Bone marrow (tissue), 2 donors: ENCODE data around the gene TNKS1BP1.
"Not testable (repeated sequence)": the region's sequence is repeated elsewhere in the genome, so short reads cannot be mapped to it uniquely, and the experiment has no call there.

ENCODE experiments used
- DNase-seq, 2 donors: peaks; one replicate each; lab custom pipeline; 2025; lab: John Stamatoyannopoulos, UW

Gene TNKS1BP1

GRCh38 chr11:57290288-57290687, 34.5 kb downstream of the TNKS1BP1 start:
- no peak for DNase-seq

GRCh38 chr11:57288771-57289579, 35.8 kb downstream of the TNKS1BP1 start:
- no peak for DNase-seq

GRCh38 chr11:57287884-57288283, 36.9 kb downstream of the TNKS1BP1 start:
- no peak for DNase-seq

- no peak for DNase-seq
These were observed 41.3 kb downstream of the TNKS1BP1 start for GRCh38 chr11:57283231-57283990.

- DNase-seq: not testable (repeated sequence)
These were observed 43.2 kb downstream of the TNKS1BP1 start for GRCh38 chr11:57281546-57281945.

GRCh38 chr11:57279116-57279515, 45.6 kb downstream of the TNKS1BP1 start:
- no peak for DNase-seq

GRCh38 chr11:57278721-57279095, 46.0 kb downstream of the TNKS1BP1 start:
- DNase-seq: no peak

GRCh38 chr11:57277845-57278720, 46.7 kb downstream of the TNKS1BP1 start:
- no peak for DNase-seq

- no peak for DNase-seq
These were observed 47.6 kb downstream of the TNKS1BP1 start for GRCh38 chr11:57276971-57277675.

- DNase-seq: no peak
These were observed 48.4 kb downstream of the TNKS1BP1 start for GRCh38 chr11:57276169-57276970.

GRCh38 chr11:57275582-57275981, 49.2 kb downstream of the TNKS1BP1 start:
- no peak for DNase-seq

GRCh38 chr11:57274904-57275498, 49.8 kb downstream of the TNKS1BP1 start:
- no peak for DNase-seq

GRCh38 chr11:57273448-57274058, 51.2 kb downstream of the TNKS1BP1 start:
- no peak for DNase-seq

GRCh38 chr11:57269571-57270021, 55.2 kb downstream of the TNKS1BP1 start:
- no peak for DNase-seq

GRCh38 chr11:57266157-57266556, 58.6 kb downstream of the TNKS1BP1 start:
- no peak for DNase-seq

- no peak for DNase-seq
These were observed 61.4 kb downstream of the TNKS1BP1 start for GRCh38 chr11:57263351-57263750.

- DNase-seq: no peak
These were observed 62.6 kb downstream of the TNKS1BP1 start for GRCh38 chr11:57262157-57262556.

- no peak for DNase-seq
These were observed 63.6 kb downstream of the TNKS1BP1 start for GRCh38 chr11:57260937-57261783.

GRCh38 chr11:57256119-57256518, 68.6 kb downstream of the TNKS1BP1 start:
- DNase-seq: no peak
